KOPT-K1 (cell line): ENCODE measurements around the gene MAP3K6.
"Not testable (repeated sequence)": the region's sequence is repeated elsewhere in the genome, so short reads cannot be mapped to it uniquely, and the experiment has no call there.

Experiments used
- H3K27ac ChIP-seq: fragments of 200-600 bp; sonication (generic); 2 replicates; pipeline ENCODE4 v1.5.1; 2016; ENCODE audit warnings: antibody characterized with exemption, mild to moderate bottlenecking, low read depth, low read length; ENCODE audit not compliant: poor library complexity, severe bottlenecking
- H3K36me3 ChIP-seq: fragments of 200-600 bp; sonication (generic); 2 replicates; pipeline ENCODE4 v1.5.1; 2017; ENCODE audit warnings: antibody characterized with exemption, mild to moderate bottlenecking, low read length, moderate library complexity; ENCODE audit not compliant: insufficient read depth
- H3K9me3 ChIP-seq: fragments of 200-600 bp; sonication (generic); 2 replicates; pipeline ENCODE4 v1.5.1; 2017; ENCODE audit warnings: antibody characterized with exemption, low read length, mild to moderate bottlenecking; ENCODE audit not compliant: insufficient read depth, poor library complexity, severe bottlenecking

Gene MAP3K6, protein sequence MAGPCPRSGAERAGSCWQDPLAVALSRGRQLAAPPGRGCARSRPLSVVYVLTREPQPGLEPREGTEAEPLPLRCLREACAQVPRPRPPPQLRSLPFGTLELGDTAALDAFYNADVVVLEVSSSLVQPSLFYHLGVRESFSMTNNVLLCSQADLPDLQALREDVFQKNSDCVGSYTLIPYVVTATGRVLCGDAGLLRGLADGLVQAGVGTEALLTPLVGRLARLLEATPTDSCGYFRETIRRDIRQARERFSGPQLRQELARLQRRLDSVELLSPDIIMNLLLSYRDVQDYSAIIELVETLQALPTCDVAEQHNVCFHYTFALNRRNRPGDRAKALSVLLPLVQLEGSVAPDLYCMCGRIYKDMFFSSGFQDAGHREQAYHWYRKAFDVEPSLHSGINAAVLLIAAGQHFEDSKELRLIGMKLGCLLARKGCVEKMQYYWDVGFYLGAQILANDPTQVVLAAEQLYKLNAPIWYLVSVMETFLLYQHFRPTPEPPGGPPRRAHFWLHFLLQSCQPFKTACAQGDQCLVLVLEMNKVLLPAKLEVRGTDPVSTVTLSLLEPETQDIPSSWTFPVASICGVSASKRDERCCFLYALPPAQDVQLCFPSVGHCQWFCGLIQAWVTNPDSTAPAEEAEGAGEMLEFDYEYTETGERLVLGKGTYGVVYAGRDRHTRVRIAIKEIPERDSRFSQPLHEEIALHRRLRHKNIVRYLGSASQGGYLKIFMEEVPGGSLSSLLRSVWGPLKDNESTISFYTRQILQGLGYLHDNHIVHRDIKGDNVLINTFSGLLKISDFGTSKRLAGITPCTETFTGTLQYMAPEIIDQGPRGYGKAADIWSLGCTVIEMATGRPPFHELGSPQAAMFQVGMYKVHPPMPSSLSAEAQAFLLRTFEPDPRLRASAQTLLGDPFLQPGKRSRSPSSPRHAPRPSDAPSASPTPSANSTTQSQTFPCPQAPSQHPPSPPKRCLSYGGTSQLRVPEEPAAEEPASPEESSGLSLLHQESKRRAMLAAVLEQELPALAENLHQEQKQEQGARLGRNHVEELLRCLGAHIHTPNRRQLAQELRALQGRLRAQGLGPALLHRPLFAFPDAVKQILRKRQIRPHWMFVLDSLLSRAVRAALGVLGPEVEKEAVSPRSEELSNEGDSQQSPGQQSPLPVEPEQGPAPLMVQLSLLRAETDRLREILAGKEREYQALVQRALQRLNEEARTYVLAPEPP (N-terminal part only)

DNA sequence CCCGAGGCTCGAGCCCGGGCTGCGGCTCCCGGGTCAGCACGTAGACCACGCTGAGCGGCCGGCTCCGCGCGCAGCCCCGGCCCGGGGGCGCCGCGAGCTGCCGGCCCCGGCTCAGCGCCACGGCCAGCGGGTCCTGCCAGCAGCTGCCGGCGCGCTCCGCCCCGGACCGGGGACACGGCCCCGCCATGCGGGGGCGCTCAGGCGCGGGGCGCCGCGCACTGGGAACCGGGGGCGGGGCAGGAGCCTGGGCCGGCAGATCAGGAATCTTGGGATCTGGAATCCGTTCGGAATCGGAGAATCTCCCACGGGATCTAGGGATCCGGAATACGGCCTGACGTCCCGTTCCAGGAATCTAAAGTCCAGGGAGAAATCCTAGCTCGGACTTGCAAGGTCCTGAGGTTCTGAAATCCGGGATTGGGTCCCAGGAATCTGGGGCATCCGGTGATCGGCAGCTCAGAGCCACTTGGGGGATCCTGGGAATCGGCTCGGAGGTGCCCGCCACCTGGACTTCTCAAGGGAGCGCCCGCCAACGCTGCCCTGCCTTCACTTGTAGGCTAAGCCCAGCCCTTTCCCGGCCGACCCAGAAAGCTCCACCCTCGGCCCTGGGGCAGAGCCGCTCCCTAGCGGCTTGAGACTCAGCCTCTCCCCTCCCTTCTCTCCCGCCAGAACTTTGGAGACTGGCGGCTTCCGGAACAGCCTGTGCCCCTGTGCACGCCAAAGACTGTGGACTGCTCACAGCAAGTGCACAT is at the start of gene MAP3K6:
Gene MAP3K6 (minus strand): TSS at position 551 of the 749 bp plus-strand sequence. CDS start 364 bp downstream, at position 187.
- Histone ChIP-seq H3K27ac (no peak within 1 kb of the TSS), H3K9me3 (no peaks in the 10 kb centered on the region), H3K36me3 (no peaks in the 10 kb centered on the region)

DNA sequence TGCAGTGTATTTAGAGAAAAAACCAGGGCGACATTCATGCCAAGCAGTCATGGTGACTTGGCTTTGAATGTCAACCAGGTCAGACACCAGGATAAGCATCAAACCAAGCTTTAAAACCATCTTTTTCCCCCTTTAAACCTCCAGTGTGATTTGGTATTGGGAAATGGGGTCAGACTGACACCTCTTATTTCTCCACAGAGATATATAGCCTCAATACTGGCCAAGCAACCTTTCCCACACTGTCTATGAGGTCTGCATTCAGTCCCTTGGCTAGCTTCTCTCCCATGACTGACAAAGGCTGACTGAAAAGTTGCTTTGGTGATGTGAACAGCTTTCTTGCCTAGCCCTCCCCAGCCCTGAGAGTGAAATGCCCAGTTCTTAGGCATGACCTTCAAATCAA is 47.3 kb upstream of the MAP3K6 start:
- Histone ChIP-seq H3K36me3 (peaks cover 99% of the 10 kb centered on the region), H3K9me3 (no peaks in the 10 kb centered on the region), H3K27ac (no peak overlapping the region)

DNA sequence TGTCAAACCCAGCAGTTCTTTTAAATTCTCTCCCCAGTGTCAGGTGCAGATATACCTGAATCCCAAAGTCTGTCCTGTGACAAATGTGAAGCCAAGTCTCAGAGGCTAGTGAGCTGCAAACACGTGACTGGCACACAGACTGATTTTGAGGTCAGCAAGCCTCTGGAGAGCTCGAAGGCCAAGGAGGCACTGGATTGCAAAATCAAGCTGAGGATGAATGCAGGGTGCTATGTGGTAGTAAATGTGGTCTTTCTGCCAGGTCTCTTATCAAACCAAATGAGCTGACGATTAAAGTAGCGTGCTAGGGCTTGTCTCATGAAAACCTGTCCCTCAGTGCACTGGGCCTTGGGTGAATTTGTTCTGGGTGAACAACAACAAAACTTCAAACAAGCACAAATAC is 46.2 kb upstream of the MAP3K6 start:
- Histone ChIP-seq H3K27ac (no peak overlapping the region), H3K36me3 (peaks cover 99% of the 10 kb centered on the region), H3K9me3 (no peaks in the 10 kb centered on the region)

DNA sequence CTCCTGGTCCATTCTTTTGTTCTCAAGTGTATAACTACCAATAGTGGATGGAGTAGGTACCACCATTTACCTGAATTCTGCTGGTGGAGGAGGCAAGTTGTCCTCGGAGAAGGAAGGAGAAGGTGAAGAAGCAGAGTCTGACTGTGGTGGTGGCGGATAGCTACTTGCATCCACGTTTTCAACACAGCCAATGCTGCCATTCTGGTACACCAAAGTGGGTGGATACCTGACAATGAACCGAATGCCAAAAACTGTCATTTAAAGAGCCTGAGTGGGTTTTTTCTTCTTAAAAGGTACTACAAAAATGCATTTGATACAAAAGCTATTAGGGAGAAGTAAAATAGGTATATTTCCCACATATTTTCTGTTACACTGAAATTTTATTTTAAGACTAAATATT is 45.7 kb upstream of the MAP3K6 start:
- no peaks in the 10 kb centered on the region for H3K9me3 ChIP-seq
- peaks cover 99% of the 10 kb centered on the region for H3K36me3 ChIP-seq

DNA sequence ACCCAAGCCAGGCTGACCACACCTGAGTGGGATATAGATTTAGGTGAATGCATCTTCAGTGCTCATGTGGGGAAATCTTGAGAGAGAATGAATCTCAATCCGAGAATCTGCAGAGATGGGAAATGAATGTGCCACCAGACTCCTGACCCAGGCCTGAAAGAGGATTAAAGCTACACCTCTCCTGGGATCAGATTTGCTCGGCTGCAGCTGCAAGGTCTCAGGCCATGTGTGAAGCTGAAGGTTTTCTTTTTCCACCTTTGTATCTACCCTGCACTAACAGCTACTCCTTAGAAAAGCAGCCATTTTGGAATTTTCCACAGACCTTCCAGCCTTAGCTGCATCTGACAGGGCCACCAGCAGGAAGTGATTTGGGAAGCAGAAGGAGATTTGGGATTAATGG is 43.9 kb upstream of the MAP3K6 start:
- Histone ChIP-seq H3K27ac (no peak overlapping the region), H3K9me3 (no peaks in the 10 kb centered on the region), H3K36me3 (peaks cover 99% of the 10 kb centered on the region)

More for the DNA sequence above, 45.7 kb upstream of the MAP3K6 start:
- H3K27ac ChIP-seq: no peak overlapping the region

DNA sequence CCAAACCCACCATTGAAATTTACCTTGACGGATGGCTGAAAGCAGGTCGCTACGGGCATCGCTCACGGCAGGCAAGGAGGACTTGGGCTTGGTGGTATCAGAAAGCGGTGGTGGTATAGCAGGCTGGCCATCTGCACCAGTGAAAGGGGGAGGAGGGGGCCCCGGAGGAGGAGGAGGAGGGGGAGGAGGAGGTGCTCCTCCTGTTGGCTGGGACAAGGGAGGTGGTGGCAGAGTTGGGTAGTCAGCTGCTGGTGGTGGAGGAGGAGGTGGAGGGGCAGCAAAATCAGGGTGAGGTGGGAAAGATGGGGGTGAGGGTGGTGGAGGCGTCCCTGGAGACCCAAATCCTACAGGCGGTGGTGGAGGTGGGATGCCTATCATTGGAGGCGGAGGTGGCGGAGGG is 42.9 kb upstream of the MAP3K6 start:
- Histone ChIP-seq H3K27ac (no peak overlapping the region), H3K9me3 (no peaks in the 10 kb centered on the region), H3K36me3 (peaks cover 96% of the 10 kb centered on the region)

DNA sequence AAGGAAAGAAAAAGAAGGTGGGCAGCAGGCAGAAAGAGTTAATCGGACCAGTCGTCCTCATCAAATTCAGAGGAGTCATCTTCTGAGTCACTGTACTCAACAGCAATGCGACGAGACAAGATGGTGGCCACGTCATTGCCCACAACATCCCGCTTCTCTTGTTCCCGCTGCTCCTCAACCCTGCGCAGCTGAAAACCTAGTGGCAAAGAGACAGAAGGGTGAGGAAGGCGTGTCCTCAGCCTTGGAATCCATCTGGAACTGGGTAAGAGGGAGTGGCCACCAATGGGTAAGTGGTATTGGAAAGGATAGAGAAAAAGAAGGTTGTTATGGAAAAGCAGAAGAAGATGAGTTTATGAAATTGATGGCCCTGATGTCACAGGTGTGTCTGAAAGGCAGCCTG is 41.4 kb upstream of the MAP3K6 start:
- H3K36me3 ChIP-seq: peaks cover 91% of the 10 kb centered on the region
- no peaks in the 10 kb centered on the region for H3K9me3 ChIP-seq
- no peak overlapping the region for H3K27ac ChIP-seq

DNA sequence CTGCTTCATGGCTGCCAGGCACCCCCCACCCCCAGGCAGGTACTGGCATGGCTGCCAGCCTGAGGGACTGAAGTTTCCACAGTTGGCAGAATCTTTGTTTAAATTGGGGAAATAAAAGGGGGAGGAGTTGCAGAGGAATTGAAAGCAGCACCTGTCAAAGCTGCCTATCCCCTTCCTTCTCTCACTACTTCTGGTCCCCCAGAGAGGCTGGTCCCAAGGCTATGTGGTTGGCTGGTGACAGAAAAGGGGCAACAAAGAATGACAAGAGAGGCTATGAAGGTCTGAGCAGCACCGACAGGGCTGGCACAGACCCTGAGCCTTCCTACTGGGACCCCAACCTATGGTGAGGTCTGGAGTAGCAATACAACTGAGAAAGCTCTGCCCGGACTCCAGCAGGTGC is 40.0 kb upstream of the MAP3K6 start:
- not testable (repeated sequence) for H3K9me3 ChIP-seq

DNA sequence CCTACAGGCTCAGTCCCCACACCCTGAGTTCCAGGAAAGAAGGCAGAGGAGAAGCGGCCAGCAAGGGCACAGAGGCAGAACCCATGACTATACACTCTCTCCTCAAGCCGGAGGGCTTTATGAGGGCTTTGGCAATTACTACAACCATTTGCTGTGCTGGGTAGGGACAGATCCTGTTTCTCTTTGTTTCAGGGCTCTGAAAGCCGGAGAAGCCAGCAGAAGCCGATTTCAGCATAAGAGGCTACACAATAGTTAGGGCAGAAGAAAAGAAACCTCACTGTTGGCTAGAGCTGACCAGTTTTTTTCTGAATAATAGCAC is 39.6 kb upstream of the MAP3K6 start:
- H3K36me3 ChIP-seq: peaks cover 78% of the 10 kb centered on the region
- no peaks in the 10 kb centered on the region for H3K9me3 ChIP-seq
- no peak overlapping the region for H3K27ac ChIP-seq

More for the DNA sequence above, 40.0 kb upstream of the MAP3K6 start:
- not testable (repeated sequence) for H3K27ac ChIP-seq
- H3K36me3 ChIP-seq: peaks cover 83% of the 10 kb centered on the region

DNA sequence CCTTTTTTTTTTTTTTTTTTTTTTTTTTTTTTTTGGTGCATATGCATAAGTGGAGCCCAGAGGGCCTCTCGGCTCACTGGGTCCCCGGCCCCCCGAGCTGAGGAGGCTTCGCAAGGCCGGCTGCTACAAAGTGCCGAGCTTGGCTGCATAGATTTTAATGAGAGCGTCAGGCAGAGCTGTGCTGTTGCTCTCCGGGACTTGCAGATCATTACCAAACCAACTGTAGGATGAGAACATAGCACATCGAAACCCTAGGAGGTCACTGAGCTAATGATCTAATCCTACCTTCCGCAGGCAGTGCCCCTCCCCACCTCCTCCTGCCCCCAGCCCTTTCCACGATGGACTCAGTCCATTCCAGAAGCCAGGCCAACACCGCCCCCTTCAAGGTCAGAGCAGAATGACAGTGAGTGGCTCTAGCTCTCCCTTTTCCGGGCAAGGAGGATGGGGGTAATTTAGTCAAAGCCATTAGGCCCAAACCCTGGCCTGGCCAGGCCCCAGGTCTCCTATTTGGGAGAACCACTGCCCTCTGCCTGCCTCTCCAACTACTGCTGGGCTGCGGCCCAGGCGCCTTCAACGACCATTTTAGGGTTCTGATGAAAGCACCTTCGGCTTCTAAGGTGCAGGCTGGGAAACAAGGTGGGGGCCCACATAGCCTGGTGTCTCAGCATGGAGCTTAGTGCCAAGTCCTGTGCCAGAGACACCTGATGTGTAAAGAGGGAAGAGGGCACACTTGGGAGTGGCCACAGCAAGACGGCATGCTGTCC is 39.0 kb upstream of the MAP3K6 start:
- not testable (repeated sequence) for H3K27ac ChIP-seq, H3K9me3 ChIP-seq
- peaks cover 72% of the 10 kb centered on the region for H3K36me3 ChIP-seq

DNA sequence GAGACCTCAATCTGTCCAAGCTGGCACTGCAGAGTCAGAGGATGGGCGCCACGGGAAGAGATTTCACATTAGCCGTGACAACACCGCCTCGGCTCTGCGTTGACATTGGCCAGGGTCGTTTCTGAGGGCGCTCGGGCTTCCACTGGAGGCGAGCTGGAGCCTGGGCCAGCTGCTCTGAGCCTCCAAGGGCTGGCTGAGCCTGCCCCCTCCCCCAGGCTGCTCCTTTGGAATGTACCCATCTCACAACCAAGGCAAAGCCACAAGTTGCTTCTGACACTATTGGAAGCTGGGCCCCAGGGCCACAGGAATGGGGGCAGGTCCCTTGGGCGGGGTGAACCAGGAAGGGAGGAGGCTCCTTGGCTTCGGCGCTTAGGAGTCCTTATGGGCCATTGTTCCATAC is 38.3 kb upstream of the MAP3K6 start:
- no peak overlapping the region for H3K27ac ChIP-seq
- peaks cover 65% of the 10 kb centered on the region for H3K36me3 ChIP-seq

DNA sequence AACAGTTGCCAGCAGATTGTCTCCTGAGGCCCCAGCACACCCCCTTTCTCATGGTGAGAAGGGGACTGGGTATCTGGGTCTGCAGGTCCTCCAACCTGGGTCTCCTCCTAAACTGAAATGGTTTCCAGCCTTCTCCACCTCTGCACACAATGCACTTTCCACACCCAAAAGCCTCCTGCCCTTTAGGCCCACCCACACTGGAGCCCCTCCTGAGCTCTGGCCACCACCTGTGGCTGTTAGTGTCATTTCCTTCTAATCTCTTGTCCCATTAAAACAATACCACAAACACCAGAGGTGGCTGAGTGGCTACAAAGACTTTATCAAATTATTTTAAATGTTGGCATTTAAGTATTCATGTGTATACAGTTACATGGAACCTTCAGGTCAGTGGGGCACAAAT is 37.2 kb upstream of the MAP3K6 start:
- Histone ChIP-seq H3K9me3 (no peaks in the 10 kb centered on the region), H3K36me3 (peaks cover 55% of the 10 kb centered on the region), H3K27ac (no peak overlapping the region)

More for the DNA sequence above, 38.3 kb upstream of the MAP3K6 start:
- no peaks in the 10 kb centered on the region for H3K9me3 ChIP-seq

DNA sequence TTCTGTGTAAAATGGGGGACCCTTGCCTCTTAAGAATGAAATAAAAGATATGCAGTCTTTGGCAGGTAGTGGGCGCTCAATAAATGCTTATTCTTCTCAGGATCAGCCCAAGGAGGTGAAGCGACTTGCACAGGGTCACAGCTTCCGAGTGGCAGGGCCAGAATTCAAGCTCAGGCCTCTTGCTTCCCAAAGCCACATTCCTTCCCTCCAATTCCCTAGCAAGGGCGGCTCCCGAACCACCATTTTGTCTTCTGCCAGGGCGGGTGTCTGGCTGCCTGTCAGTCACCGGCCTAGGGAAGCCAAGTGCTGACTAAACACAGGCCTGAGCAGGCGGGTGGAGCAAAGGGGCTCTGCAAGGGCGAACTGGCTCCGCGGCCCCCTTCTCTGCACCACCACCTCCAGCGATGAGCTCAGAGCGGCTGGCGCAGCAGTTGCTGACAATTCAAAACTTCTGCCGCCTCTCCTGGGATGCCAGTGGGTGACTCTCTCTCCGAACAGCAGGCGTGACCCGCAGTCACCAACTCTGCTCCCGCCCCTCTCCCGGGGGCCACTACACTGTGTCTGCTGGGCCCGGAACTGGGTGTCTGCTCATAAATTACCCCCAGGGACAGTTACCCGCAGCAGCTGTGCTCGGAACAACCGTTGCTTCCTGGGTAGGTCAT is 36.4 kb upstream of the MAP3K6 start:
- H3K27ac ChIP-seq: no peak overlapping the region
- no peaks in the 10 kb centered on the region for H3K9me3 ChIP-seq
- H3K36me3 ChIP-seq: peaks cover 47% of the 10 kb centered on the region
